Activated CD8-positive, alpha-beta memory T cell treated with anti-CD3 and anti-CD28 coated beads for 36 hours (primary cell): Measurements from ENCODE around the gene ADCK1. TPM values are rescaled to one million over a fixed set of nuclear protein-coding genes. Genes with fewer than 3 reads are reported as not detected.
"Not testable (repeated sequence)": the region's sequence is repeated elsewhere in the genome, so short reads cannot be mapped to it uniquely, and the experiment has no call there.

Experiments
- CTCF ChIA-PET: fragments of 350-600 bp; sonication (Branson Sonifier 250); formaldehyde crosslinking; loops from one replicate; lab custom pipeline; 2021; ENCODE audit warnings: antibody characterized with exemption; lab: Charles Lee
- POLR2A ChIA-PET: fragments of 350-600 bp; sonication (Branson Sonifier 250); formaldehyde crosslinking; loops from one replicate; lab custom pipeline; 2021; ENCODE audit warnings: antibody characterized with exemption; lab: Charles Lee
- total RNA-seq, 2 experiments: library from RNA; stranded (reverse); gene quantifications; one replicate each; pipeline ENCODE4 v1.2.3, GENCODE V29; 2021

ADCK1 gene
- total RNA-seq, 2 experiments from 2014 or later = 5.5 to 6.2 TPM

DNA sequence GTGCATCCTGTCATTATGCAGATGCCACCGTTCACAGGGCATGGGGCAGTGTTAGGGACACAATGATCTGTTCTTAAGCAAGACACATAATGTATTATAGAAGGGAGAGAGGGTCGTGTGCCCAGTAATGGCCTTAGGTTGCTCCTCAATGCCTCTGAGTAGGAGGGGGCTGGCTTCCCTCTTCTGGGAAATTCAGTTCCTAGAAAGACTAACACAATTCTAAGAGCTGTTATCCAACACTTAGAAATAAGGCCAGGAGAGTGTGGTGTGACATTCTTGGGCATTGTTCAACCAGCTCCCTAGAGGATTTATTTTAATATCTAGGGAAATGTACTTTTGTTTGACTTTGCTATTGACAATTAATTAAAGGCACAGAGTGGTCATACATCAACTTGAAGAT lies 118.5 kb downstream of the ADCK1 start:
- CTCF ChIA-PET = no interaction called here
- POLR2A ChIA-PET = no interaction called here

DNA sequence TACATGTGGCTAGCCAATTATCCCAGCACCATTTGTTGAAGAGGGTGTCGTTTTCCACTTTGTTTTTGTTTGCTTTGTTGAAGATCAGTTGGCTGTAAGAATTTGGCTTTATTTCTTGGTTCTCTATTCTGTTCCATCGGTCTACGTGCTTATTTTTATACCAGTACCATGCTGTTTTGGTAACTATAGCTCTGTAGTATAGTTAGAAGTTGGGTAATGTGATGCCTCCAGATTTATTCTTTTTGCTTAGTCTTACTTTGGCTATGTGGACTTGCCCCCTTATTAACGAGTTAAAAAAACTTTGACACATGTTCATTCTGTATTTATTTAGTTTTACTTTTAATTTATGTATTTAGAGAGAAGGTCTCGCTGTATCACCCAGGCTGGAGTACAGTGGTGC lies 120.4 kb downstream of the ADCK1 start:
- POLR2A ChIA-PET = no interaction called here
- CTCF ChIA-PET = no interaction called here

DNA sequence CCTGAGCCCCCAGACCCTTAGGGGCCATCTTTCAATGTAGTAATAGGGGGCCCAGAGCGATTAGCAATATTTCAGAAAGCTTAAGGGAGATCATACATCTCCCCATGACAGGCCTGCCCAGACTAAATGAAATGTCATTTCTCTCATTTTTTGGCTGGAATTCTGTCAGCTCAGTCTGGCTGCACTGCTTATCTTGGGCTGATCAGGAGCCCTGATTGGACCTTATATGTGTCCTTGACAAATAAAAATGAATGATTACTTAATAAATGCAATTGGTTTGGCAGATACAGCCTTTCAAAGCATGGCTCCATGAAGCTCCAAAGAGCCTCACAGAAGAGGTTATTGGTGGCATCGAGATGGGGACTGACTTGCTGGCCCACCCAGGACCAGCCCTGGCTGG lies 121.9 kb downstream of the ADCK1 start:
- POLR2A ChIA-PET = no interaction called here

DNA sequence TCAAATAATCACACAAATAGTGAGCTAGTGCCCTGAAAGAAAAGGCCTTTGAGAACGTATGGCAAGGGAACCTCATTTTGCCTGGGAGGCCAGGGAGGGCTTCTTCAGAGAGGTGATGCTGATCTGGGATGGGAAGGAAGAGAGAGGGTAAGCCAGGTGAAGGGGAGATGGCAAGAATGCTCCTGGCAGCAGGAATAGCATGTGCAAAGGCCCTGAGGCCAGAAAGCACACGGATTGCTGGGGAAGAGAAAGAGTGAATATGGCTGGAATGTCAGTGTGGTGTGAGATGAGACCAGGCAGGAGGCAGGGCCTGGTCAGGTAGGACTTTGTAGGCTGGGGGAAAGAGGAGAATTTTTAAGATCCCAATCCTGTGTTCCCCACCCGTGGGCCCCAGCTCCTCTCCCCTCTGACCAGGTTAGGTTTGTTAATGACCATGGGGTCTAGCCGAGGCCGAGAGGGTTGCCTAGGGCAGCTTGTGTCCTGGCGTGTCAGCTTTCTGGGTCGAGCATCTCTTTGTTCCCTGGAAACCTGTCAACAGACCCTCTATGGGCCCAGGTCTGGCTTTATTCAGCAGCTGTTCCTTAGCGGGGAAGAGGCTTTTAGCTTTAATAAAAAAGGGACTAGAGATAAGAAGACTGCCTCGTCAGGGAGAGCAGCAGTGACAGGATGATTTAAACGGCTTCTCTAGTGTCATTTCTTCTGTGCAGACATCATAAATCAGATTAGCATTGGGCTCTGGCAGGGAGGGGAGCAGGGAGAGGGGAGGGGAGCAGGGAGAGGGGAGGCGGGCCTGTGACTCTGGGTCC lies 123.4 kb downstream of the ADCK1 start:
- POLR2A ChIA-PET = no interaction called here

More for the DNA sequence above, 121.9 kb downstream of the ADCK1 start:
- CTCF ChIA-PET = no interaction called here

DNA sequence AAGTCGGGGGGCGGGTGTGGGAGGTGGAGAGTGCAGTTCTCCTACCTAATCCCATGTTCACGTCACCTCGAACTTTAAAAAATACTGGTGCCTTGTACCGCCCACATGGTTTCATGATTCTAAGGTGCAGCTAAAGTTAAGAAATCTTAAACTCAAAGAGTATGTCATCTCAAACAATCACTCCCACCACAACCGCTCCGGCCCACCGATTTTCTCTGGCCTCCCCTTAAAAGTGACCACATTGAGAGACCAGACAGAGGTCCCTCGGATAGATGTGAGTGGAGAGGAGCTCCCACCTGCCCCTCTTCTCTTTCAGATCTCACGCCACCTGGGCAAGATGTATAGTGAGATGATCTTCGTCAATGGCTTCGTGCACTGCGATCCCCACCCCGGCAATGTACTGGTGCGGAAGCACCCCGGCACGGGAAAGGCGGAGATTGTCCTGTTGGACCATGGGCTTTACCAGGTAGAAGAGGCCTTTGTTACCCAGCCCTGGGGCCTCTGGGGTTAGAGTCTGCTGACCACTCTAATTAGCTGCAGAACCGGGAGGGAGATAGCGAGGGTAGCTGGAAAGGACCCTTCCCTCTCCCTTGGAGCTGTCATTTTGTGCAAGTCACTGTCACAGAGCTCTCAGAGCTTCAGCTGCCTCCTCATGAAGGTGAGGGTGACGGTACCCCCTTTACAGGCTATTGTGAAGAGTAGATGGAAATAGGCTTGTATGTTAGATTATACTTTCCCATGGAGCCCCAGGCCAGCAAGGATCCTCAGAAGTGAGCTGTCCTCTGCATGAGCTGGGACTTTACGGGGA lies 124.4 kb downstream of the ADCK1 start:
- ChIA-PET CTCF (no interaction called here), POLR2A (no interaction called here)

More for the DNA sequence above, 123.4 kb downstream of the ADCK1 start:
- CTCF ChIA-PET = no interaction called here

DNA sequence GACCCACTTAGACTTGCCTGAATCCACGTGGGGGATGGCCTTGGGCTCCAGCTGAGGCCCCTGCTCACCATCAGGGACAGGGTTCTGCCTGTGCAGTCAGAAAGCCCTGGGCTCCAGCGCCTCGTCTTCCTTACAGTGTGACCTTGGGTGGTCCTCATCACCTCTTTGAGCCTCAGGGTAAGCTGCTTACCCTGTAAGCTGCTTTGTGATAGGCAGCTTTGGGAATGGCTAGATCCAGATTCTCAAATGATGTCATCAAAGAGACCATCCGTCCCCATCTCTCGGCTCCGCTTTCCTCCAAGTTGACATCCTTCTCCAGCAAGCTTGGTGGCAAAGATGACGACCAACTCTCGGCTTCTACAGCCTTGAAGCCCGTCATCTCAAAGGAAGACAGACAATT lies 127.0 kb downstream of the ADCK1 start:
- ChIA-PET CTCF (no interaction called here), POLR2A (no interaction called here)

DNA sequence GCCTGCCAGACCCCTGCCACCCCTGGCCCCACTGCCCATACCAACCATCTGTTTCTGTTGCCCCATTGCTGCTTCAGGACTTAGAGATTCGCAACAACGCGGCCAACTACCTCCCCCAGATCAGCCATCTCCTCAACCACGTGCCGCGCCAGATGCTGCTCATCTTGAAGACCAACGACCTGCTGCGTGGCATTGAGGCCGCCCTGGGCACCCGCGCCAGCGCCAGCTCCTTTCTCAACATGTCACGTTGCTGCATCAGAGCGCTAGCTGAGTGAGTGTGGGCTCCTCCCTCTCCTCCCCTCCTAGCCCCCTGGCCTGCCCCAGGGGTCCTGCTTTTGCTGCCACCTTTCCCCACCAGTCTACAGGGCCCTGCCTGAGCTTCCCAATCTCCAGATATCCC lies 131.5 kb downstream of the ADCK1 start:
- ChIA-PET CTCF (no interaction called here), POLR2A (no interaction called here)

DNA sequence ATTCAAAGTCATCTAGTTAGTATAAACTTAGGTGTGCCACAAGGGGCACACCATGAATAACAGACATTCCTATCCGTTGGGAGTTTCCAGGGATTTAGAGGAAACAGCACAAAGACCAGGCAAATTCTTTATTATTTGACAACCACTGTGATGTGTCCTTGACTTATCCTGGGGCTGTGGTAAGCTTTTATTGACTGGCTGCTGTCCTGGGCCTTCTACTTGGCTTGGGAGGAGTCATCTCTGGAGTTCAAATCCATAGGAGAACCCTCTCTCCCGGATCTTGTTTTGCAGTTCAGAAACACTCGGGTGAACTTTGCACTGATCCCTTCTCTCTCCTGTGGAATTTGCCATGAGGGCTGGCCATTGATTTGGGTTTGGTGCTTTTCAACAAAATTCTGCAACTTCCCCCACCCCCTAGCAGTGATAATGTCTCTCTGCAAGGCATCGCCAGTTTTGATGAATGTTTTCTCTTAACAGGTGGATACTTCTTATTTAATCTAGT lies 136.3 kb downstream of the ADCK1 start:
- ChIA-PET CTCF (no interaction called here), POLR2A (no interaction called here)

DNA sequence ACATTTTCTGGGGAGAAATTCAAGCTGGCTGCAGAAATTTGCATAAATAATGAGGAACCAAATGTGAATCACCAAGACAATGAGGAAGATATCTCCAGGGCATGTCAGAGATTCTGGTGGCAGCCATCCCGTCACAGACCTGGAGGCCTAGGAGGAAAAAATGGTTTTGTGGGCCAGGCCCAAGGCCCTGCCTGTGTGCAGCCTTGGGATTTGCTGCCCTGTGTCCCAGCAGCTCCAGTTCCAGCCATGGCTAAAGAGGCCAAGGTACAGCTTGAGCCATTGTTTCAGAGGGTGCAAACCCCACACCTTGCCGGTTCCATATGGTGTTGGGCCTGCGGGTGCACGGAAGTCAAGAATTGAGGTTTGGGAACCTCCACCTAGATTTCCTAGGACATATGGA lies 147.5 kb downstream of the ADCK1 start:
- ChIA-PET CTCF (no interaction called here), POLR2A (no interaction called here)

DNA sequence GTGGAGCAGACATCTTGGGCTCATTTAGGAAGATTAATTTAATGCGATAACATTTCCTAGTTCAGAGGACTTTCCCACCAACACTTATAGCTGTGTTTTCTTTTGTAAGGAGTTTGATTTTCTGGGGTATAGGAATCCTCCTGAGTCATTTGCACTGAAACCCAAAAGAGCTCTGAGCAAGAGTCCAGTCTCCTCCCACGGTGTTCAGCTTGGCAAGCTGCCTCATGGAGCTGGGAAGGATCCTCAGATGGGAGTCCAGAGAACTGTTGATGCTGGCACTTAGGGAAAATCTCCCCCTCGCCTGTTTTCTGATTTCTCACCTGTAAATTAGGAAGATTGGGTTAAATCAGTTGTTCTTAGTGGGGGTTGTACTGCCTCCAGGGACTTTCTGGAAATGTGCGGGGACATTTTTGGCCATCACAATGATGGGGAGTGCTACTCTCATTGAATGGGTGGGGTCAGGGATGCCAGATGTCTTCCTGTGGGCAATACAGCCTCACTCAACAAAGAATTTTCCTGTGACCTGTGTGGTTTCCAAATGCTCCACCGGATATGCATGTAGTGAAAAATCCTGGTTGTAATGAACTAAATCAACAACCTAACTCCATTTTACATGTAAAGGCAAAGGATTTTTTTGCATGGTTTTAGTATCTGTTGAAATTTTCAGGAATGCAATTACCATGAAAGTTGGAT lies 150.6 kb downstream of the ADCK1 start:
- ChIA-PET POLR2A (no interaction called here), CTCF (no interaction called here)

DNA sequence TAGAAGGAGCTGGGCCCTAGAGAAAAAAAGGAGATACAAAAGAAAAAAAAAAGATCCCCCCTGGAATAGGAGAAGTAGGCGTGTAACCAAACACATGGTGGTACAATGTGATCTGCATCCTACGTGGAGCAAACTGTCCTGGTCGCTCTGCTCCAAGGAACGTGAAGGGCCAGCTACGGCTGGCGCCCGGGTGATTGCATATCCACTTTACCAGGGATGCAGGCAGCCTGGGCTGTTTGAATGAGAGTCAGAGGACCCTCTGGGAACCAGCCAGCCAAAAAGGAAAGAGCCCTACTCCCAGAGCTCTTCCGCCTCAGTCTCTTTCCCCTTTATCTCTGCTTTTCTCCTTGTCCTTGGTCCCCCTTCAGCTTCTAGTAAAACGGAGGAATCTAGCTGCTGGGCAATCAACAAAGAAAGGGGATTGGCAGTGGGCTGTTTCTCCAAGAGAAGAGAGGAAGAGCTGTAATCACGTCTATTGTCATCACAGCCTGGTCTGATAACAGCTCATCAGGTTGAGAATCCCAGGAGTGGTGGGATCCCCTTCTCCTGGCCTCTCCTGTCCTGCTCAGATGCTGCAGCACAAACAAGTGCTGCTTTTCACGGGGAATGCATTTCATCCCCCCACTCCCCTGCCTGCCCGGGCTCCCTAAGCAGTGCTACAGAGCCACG lies 156.0 kb downstream of the ADCK1 start:
- ChIA-PET POLR2A (no interaction called here), CTCF (no interaction called here)

DNA sequence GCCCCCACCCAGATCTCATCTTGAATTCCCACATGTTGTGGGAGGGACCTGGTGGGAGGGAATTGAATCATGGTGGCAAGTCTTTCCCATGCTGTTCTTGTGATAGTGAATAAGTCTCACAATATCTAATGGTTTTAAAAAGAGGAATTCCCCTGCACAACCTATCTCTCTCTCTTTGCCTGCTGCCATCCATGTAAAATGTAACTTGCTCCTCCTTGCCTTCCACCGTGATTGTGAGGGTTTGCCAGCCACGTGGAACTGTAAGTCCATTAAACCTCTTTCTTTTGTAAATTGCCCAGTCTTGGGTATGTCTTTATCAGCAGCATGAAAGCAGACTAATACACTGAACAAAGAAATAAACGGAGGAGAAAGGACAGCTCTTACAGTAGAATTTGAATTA lies 159.8 kb downstream of the ADCK1 start:
- CTCF ChIA-PET, POLR2A ChIA-PET: not testable (repeated sequence)

DNA sequence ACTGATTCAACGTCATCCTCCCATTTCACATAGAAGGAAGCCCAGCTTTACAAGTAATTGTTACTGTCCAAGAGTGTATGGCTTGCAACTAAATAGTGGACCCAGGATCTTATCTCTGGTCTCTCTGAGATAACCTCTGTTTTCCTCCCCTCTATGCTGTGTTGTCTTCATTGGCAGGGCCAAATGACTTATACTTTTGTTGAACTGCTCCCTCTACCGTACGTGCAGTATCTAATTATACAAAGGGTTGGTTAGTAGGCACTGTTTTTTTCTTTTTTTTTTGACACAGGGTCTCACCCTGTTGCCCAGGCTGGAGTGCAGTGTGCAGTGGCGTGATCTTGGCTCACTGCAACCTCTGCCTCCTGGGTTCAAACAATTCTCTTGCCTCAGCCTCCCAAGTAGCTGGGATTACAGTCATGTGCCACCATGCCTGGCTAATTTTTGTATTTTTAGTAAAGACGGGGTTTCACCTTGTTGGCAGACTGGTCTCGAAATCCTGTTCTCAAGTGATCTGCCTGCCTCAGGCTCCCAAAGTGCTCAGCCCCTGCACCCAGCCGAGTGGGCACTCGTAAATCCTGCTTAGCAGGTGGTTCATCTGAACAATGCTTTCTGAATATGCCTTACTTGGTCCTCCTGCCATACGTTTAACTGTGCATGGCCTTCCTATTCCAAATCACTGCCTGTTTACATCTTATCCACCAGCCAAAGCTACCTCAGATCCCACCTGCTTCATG lies 162.1 kb downstream of the ADCK1 start:
- ChIA-PET CTCF (no interaction called here), POLR2A (no interaction called here)

DNA sequence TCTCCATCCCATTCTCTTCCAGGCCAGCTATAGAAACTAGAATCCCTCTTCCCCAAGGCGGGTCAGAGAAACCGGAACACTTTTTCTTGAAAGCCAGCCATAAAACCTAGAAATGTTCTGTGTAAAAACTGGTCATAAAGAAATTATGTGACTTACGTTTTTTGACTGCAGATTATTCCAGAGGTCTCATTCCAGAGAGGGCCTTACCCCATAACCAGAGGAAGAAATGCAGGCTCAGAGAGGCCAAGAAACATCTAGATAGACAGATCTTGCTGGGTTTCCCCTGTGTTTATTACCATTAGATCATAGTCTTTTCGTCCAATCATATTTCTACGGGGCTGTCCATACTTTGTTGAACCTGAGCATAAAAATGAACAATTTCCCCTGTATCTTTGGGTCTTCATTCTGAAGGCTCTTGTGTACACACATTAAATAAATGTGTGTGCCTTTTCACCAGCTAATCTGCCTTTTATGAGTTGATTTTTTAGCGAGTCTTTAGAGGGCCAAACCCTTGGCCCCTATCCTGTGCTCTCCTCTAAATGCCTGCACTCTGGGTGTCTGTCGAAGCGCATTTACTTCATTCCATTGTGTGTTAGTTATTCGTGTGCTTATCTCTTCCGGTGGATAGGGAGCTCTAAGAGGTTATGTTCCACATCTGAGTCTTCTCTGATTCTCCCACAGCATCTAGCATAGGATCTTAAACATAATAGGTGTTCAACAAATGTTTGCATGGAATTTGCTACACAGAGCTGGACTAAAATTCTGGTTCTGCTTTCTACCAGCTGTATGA lies 163.0 kb downstream of the ADCK1 start:
- ChIA-PET CTCF (no interaction called here), POLR2A (no interaction called here)

DNA sequence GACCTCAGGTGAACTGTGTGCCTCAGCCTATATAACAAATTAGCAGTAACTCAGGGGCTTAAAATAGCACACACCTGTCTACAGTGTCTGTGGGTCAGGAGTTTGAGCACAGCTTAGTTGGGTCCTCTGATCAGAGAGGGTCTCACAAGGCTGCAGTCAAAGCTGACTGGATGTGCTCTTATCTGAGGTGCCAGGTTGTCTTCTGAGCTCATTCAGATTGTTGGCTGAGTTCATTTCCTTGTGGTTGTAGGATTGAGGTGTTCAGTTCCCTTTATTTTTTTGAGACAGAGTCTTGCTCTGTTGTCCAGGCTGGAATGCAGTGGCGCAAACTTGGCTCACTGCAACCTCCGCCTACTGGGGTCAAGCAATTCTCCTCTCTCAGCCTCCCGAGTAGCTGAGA lies 164.7 kb downstream of the ADCK1 start:
- CTCF ChIA-PET = no interaction called here
- POLR2A ChIA-PET = no interaction called here

DNA sequence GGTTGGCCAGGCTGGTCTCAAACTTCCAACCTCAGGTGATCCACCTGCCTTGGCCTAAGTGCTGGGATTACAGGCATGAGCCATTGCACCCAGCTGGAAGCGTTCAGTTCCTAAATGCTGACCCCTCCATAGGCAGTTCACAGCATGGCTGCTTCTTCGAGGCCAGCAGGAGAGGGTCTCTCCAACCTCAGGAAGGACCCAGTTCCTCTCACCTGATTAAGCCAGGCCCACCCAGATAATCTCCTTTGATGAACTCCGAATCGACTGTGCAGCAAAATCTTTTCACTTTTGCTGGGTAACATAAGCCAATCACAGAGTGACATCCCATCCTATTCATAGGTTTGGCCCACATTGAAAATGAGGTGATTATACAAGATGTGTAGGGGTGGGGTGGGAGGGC lies 165.1 kb downstream of the ADCK1 start:
- POLR2A ChIA-PET = no interaction called here
- CTCF ChIA-PET = no interaction called here

DNA sequence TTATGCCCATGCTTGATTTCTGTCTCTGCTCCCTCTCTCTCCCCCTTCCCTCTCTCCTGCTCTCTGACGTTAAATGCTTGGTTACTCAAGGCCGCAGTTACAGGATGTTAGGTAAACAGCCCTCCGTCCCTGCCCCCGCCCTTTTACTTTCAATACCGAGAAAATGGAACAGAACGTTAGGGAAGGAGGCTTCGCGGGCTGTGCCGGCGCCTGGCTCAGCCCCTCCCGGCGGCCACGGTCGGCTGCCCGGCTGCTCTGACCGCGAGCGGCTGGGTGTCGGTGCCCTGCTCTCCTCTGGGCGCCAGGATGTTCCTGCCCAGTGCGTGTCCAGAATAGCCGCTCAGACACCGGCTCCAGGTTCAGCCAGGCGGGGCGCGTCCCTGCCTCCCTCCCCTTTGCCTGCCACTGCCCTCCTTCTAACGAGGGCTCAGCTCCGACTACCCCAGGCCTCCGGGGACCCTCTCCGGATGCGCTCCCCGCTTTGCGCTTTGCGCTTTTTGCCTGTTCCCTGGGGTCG lies 166.1 kb downstream of the ADCK1 start:
- POLR2A ChIA-PET = no interaction called here
- CTCF ChIA-PET = no interaction called here

DNA sequence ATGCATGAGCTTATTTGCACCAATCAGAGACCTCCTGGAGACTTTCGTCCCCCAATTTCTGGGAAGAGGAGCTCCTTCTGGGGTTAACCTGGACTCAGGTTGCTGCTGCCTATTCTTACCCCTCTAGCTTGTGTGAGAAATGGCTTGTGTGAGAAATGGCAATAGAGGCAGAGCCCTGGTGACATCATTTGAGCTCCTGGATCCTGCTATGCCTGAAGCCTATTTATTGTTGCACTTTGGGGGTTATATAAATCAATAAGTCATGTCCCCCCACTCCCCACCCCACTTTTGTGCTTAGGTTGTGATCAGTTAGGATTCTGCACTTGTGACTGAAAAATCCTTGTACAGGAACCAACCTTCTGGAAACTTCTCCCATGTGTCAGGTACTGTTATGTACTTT lies 167.2 kb downstream of the ADCK1 start:
- POLR2A ChIA-PET = no interaction called here
- CTCF ChIA-PET = no interaction called here
